ENCODE results near the gene KIF26A.
"Not testable (repeated sequence)": the region's sequence is repeated elsewhere in the genome, so short reads cannot be mapped to it uniquely, and the experiment has no call there.

Gene KIF26A

DNA sequence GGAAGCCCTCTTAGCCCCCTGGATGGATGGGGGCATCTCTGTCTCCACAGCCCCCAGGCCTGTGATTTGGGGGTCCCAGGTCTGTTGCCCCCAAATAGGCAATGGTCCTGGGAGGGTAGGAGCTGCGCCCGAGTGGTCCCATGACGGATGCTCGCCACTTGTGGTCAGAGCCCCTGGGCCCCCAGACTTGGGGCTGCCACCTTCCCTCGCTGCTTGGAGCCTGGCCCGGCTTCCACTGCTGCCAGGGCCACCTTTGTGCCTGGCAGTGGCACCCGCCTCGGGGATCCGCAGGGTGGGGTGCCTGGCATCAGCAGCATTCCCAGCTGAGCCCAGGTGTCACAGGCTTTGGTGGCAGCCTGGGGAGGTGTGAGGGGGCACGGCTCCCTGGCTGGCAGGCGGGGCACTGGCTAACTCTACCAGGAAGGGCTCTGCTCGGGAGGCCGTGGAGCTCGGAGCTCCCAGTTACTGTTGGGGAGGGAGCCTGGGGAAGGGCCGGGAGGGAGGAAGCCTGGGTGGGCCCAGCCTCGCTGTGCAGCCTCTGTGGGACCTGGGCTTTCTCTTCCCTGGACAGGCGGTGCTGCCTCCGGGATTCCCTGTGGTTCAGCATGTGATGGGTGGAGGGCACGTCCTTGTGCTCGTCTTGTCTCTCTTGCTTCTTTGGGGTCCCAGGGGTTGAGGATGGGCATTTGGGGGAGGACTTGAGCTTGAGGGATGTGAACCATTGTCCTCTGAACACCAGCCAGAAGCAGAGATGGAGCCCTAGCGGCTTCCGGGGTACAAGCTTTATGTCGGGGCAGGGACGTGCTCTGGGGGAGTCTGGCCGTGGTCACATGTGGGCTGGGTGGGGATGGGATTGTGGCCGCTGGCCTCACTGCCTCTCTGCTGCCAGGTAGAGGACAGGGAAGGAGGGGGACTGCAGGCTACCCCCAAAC is 5.4 kb downstream of the KIF26A start:
- no peak for DNase-seq (ENCODE audit: low read depth in 1 of 2, low spot score in 1 of 2)

DNA sequence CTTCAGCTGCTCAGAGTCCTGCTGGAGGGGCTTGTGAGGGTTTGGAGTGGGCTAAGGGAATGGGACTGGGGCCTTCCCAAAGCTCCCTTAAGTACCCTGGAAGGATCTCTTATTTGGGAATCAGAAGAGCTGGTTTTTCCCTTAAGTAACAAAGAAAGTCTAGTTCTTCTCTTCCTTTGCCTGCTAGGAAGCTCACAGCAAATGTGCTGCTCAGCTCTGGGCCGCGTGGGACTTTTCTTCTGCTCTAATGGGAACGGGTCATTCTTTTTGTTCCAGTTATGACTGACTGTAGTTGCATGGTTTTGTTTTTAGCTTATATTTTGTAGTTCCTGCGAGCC is 6.0 kb downstream of the KIF26A start:
- DNase-seq (ENCODE audit: low read depth in 1 of 2, low spot score in 1 of 2), result no peak

DNA sequence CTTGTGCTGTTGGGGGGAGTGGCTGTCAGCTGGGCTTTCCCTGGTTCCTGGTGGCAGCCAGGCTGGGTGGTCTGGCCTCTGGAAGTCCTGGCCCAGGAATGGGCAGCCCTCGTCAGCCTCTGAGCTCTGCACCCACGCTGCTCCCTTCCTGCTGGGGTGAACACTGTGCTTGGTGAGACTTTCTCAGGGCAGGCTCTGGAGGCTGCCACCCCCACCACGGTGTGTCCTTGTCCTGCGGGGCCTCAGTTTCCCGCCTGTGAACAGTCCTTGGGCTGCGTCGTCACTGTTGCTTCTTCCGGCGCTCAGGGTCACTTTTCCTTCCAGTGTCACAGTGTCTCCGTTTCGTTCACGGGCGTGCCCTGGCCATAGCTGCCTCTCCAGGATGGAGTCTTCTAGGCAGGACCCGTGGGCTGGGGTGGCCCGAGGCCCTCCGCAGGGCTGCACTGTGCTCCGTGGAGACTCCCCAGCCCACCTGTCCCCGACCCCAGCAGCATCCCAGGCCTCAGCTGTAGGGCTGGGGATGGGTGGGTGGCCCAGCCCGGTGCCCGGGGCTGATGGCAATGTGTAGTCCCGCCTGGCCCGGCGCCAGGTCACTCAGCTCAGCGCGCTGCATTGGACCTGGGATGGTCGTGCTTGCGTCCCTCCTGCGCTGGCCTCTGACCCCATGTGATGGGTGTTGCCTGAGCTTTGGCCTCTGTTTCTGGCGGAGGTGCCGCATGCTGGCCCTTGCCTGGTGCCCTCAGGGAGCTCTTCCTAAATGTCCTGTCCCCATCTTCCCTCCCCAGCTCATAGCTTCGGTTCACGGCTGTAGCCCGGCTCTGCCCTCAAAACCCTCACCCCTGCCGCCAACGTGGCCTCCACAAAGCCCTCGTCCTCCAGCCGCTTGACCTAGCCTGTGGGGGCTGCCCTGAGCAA is 6.8 kb downstream of the KIF26A start:
- DNase-seq (ENCODE audit: low read depth in 1 of 2, low spot score in 1 of 2), result no peak

DNA sequence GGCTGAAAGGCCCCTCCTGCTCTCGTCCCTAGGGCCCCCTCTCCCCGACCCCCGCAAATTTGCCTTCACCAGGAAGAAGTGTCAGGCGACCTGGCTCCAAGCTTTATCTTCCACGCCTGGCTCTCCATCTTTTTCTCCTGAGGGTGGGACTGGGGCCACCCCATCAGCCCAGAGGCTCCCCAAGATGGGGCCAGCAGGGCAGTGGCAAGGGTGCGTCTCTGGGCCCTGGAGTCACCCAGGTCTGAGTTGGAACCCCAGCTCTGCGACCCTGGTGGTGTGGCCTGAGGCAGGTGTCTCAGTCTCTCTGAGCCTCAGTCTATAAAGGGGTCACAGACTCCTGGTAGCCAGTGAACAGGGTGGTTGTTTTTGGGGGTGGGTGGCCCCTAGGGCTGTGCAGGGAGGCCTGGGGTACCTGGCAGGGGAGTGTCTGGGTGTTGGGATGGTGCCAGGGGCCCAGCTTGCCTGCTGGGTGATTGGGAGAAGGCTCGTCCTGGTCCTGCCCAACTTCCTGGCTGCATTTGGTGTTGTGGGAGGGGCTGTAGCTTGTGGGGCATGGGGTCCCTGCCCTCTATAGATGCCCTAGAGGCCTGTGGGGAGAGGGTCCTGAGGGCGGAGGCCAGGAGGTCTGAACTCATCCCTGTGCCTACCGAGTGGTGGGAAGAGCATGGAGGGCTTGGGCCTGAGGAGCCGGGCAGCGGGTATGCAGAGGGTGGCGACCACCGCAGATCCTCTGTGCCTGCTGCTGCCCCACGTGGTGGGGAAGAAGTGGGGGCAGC is 7.6 kb downstream of the KIF26A start:
- no peak for DNase-seq (ENCODE audit: low read depth in 1 of 2, low spot score in 1 of 2)

DNA sequence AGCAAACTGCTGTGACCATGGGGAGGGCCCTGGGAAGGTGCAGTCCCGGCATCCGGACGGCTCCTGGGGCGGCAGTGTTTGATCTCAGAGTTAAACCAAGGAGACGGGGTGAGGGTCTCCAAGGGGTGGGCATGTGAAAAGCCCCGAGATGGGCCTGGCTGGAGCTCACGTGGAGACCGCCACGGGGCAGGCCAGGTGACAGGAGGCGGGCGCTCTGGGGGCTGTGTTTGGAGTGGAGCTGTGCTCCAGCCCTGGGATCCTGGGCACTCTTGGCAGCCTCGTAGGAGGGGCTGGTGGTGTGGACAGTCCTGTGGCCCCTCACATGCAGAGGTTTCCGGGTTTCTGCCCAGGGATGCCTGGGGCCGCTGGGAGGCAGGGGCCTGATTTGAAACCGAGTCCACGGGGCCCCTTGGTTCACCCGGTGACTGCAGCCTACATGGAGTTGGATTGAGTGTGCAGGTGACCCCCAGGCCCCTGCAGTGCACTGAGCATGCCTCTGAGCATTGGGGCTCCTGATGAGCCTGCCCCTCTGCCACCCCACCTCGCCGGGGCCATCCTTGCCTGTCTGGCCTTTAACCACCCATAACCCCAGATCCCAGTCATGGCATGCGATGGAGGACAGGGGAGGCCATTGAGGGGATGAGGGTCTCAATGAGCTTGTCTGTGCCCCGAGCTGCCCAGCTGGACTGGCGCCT is 8.4 kb downstream of the KIF26A start:
- no peak for DNase-seq (ENCODE audit: low read depth in 1 of 2, low spot score in 1 of 2)

DNA sequence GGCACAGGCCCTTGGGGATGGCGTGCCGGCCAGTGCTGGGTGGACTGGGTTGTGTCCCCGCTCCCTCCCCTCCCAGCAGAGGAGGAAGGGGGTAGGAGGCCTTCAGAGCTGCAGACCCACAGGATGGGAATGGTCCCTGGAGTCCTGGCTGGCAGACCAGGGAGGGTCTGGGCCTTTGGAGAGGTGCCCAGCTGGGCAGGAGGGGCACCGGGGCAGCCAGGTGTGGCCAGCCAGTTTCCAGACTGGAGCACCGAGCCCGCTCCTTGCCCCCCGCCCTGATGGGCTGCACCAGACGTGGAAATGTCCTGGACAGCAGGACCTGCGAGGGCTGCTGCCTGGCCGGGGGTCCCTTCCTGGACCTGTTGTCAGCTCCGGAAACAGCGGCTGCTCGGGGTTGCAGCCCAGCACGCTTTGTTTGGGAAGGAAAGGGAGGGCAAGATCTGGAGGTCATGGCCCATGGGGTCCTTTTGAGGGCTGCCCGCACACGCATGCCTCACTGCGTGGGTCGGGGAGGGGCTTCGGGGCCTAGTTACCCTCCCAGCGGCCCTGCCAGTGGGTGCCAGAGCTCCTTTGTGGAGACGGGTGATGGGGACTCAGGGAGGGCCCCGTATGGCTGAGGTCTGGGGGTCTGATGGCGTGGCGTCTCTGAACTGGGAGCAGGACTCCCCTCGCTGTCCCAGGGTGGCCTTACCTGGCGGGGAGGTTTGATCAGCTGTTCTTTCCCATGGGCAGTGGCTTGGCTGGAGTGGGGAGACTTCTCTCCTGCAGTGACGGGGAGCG is 9.1 kb downstream of the KIF26A start:
- no peak for DNase-seq (ENCODE audit: low read depth in 1 of 2, low spot score in 1 of 2)

DNA sequence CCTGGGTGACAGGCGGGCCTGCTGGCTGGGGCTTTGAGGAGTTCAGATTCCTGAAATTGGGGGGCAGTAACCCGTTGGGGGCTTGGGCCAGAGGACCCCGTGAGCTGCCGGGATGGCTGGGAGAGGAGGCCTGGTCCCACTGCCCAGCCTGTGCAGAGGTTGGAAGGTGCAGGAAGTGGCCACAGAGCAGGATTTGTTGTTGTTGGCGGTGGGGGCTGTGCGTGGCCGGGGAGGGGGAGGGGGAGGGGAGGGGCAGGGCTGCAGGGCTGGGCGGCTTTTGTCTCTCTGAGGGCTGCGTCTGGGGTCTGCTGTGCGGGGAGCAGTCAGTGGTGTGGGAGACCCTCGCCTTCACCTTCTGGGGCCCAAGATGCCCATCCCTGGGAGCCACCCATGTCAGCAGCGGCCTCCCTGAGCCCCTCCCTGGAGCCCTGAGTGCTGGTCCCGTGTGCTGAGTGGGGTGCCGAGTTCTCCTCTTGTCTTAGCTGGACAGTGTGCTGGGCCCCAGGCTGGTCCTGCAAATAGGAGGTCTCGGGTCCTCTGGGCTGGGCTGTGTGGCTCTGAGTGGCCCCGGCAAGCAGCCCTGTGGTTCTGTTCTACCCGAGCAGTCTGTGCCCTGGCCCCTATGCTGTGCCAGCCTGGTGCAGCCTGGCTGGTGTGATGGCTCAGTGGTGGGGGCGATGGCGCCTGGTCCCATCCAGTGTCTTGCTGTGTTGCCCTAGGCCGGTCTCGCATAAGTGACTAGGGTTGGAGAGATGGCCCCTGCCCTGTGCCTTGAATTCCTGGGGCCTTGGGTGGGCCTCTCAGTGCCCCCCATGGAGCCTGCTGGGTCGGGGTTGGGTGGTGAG is 10.3 kb downstream of the KIF26A start:
- no peak for DNase-seq (ENCODE audit: low read depth in 1 of 2, low spot score in 1 of 2)

DNA sequence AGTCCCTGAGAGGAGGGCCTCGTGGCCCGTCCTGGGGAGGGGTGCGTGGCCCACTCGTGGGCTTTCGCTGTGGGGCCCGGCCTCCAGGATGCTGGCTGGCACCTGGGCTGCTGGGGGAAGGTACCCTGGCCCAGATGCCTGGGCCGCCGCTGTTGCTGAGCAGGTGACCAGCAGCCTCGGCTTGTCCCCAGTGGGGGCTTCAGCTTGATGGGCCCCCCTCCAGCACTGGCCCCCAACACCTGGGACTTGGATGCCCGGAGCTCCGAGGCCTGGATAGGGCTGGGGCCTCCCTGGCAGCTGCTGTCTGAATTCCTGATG is 10.8 kb downstream of the KIF26A start:
- no peak for DNase-seq (ENCODE audit: low read depth in 1 of 2, low spot score in 1 of 2)

DNA sequence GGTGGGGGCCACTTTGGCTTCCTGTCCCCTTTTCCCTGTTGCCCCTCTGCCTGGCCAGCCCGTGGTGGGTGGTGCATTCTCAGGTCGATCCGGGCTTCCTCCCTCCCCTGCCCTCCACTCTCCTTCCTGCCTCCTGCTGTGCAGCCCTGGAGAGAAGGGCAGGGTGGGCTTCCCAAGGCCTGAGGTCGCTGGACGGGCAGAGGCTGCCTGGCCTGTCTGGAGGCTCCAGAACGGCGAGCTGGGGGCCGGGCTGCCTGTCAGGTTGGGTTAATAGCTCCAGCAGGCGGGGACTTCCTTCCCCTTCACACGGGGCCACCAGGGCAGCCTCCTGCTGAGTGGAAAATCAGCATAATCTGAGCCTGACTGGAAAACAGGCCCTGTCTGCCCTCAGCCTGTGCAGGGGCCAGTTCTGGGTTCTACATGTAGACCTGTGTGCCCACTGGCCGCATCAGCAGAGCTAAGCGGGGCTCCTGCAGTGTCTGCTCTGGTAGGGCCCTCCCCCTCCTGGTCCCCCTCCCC is 11.3 kb downstream of the KIF26A start:
- DNase-seq (ENCODE audit: low read depth in 1 of 2, low spot score in 1 of 2), result peak in 1 of 2 donors; percentile 19

DNA sequence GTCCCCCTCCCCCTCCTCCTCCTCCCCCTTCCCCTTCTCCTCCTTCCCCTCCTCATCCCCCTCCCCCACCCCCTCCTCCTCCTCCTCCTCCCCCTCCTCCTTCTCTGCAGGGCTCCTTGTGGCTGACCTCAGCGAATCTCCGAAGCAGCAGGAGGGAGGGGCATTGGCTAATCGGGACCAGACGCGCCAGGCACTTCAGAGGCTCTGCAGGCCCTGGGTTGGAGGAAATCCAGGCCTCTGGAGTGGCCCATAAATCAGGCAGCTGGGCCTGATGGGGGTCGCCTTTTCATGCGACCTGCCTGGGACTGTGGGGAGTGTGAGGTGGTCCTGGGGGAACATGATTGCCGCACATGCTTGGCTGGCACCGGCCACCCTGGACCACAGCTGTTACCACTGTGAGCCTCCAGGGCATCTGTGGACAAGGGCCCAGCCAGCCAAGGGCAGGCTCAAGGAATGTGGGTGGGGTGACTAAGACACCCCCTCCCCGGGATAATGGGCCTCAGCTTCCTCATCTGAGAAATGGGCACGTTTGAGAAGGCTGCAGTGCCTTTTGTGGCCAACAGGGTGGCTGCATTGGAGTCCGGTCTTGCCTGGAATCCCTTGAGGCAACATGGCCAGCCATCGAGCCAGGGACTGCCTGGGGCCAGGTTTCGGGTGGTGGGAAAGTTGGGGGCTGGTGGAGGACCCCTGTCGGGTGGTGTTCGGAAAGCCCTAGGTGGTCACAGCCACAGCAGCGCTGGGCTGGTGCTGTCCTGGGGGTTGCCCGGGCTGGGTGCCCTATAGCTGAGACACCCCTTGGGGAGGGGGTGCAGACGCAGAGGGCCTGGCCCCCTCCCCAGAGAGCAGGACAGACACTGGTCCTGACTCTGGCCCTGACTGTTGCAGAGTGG is 12.0 kb downstream of the KIF26A start:
- DNase-seq (ENCODE audit: low read depth in 1 of 2, low spot score in 1 of 2), result no peak

DNA sequence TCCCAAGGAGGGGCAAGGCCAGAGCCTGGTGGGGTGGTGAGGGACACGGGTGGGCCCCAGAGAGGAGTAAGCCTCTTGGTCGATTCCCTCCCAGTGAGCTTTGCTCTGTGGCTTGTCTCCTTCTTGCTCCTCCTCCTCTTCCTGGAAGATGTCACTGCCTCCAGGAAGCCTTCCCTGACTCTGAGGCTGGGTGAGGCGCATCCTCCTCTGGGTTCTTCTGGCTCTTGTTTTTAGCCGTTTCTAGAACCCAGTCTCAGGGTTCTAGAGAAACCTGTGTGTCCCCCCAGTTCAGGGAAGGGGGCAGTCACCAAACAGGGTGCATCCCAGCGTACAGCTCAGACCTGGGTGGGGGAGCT is 12.6 kb downstream of the KIF26A start:
- DNase-seq (ENCODE audit: low read depth in 1 of 2, low spot score in 1 of 2), result no peak

DNA sequence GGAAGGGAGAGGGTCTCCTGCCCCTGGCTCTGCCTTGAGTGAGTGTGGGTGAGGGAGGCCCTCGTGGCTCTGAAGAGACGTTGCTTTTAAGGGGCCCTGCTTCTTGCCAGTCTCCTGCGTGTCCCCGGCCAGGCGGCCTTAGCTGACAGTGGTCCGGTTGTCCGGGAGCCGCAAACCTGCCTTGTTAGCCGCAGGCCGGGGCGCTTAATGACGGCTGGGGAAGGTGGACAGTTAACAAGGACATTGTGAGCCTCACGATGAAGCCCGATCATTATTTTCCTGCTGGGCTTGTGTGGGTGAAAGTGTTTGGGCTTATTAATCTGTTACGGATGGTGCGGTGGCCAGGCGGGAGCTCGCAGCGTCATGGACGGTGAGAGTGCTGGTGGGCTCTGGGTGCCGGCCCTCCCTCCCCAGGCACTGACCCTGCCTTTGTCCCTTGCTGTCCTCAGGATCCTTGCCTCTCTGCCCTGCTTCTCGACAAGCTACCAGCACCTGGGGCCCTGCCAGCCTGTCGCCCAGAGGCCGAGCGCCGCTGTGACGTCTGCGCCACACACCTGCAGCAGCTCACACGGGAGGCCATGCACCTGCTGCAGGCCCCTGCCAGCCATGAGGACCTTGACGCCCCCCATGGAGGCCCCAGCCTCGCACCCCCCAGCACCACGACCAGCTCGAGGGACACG is 13.3 kb downstream of the KIF26A start:
- DNase-seq (ENCODE audit: low read depth in 1 of 2, low spot score in 1 of 2), result no peak

DNA sequence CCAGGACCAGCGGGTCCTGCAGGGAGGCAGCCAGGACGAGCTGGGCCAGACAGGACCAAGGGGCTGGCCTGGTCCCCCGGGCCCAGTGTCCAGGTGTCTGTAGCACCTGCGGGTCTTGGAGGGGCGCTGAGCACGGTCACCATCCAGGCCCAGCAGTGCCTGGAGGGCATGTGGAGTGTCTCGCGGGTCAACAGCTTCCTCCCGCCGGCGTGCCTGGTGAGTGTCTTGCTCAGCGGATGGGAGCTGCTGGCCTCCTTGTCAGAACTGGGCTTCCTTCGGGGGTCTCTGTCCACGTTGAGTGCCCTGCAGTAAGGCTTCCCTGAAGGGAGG is 13.8 kb downstream of the KIF26A start:
- DNase-seq (ENCODE audit: low read depth in 1 of 2, low spot score in 1 of 2), result no peak

DNA sequence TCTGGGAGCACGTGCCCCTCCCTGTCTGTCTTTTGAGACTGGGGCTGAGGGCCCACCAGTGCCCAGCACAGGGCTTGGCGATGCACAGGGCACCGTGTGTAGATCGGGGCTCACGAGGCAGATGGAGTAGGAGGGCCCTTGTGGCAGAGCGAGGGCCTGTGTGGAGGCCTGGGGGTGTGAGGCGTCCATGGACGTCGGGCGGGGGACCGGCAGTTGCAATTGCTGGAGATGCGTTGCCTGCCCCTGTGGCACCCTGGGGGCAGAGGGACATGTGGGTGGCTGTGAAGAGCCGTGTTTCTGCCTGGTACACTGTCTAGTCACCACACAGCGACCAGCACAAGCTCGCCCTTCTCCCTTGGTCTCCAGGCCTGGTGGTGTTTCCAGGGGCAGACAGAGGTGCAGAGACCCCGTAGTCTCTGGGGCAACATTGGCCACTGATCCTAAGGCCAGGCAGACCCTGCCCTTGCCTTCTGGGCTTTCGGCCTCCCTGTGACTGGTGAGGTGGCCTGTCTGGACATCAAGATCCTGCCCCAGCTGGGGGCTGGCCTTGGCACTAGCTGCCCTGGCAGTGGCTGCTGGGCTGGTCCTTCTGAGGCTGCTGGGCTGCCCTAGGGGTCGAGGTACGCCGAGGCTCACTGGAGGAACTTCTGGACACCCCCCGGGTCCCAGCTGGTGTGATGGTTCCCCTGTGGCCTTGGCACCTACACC is 14.5 kb downstream of the KIF26A start:
- no peak for DNase-seq (ENCODE audit: low read depth in 1 of 2, low spot score in 1 of 2)

DNA sequence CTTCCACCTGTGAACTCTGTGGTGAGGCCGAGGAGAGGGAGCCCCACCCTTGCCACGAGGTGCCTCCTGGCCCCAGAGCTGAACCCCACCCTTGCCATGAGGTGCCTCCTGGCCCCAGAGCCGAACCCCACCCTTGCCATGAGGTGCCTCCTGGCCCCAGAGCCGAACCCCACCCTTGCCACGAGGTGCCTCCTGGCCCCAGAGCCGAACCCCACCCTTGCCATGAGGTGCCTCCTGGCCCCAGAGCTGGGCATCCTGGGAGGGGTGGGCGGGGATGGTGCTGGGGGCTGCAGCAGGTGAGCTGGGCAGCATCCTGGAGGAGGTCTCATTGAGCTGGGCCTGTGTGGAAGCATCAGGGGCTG is 15.0 kb downstream of the KIF26A start:
- not testable (repeated sequence) for DNase-seq (ENCODE audit: low read depth in 1 of 2, low spot score in 1 of 2)

DNA sequence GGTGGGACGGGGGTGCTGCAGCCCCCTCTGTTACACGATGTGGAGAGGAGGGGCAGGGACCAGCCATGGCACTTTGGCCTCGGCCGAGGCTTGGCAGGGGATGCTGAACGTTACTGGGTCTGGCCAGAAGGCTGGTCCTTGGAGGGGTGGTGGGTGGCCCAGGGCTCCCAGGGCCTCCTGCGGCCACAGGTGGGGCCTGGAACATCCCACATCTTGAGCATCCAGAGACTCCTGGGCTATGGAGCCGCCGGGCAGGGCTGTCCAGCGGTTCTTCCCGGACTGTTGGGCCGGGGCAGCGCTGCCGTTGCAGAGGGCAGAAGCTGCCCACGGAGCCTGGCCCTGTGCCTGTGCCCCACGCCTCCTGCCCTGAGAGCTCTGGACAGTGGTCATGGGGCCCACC is 15.9 kb downstream of the KIF26A start:
- no peak for DNase-seq (ENCODE audit: low read depth in 1 of 2, low spot score in 1 of 2)

DNA sequence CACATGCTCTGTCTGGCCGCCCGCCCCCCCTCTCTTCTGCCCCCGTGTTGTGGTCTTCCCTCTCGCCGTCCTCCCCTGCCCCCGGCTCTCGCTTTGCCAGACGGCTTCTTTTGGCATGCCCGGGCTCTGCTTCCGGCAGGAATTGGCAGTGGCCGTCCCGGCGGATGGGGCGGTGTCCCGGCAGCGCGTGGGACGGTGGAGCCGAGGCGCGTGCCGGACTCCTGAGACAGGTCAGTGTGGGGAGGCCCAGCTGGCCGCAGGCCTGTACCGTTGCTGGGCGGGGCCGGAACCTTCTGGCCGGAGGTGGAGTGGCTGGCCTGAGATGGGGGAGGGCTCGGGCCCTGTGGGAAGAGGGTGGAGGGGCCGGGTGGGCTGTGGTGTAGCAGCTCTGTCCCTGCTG is 17.1 kb downstream of the KIF26A start:
- no peak for DNase-seq (ENCODE audit: low read depth in 1 of 2, low spot score in 1 of 2)

Measured in activated CD4-positive, alpha-beta T cell treated with anti-CD3 and anti-CD28 coated beads, Interleukin-2, amount 50 U/mL, for 24 hours (primary cell).